B cell (primary cell): Measurements from ENCODE around the gene TIE1. TPM values are rescaled to one million over a fixed set of nuclear protein-coding genes. Genes with fewer than 3 reads are reported as not detected.

Source experiments
- ATAC-seq: fragments of 200-7000 bp; cut with Tn5 transposase; one replicate; pipeline ENCODE4 v1.10.0; 2021; ENCODE audit warnings: low read depth, mild to moderate bottlenecking, moderate number of reproducible peaks, moderate library complexity
- CTCF ChIA-PET: fragments of 350-600 bp; sonication (Branson Sonifier 250); formaldehyde crosslinking; loops from one replicate; lab custom pipeline; 2021; ENCODE audit warnings: antibody characterized with exemption, inconsistent platforms; lab: Charles Lee
- POLR2A ChIA-PET: fragments of 350-600 bp; sonication (Branson Sonifier 250); formaldehyde crosslinking; loops from one replicate; lab custom pipeline; 2021; ENCODE audit warnings: antibody characterized with exemption; lab: Charles Lee
- DNase-seq: peaks from one replicate; pipeline ENCODE4 v3.0.0; 2013
- H2AFZ ChIP-seq: 2 replicates; pipeline ENCODE4 v1.6.1; 2012; ENCODE audit warnings: mild to moderate bottlenecking, low read depth, low read length; ENCODE audit not compliant: insufficient read depth, poor library complexity, severe bottlenecking
- H3K27ac ChIP-seq, 2 donors: 1 replicate in 1 of 2; 2 replicates in 1 of 2; pipeline ENCODE4 v1.5.1; 2012 to 2013; ENCODE audit warnings: low read length in 2 of 2, mild to moderate bottlenecking in 2 of 2, moderate library complexity in 1 of 2
- H3K27me3 ChIP-seq, 4 experiments: fragments of 200-600 bp in 1 of 4; sonication (generic) in 1 of 4; replicated peaks in 1 of 4; 1 replicate in 2 of 4; 2 replicates in 2 of 4; pipeline versions ENCODE4 v1.6.1 to v1.7.0; 2013 to 2016; ENCODE audit warnings: low read length in 3 of 4, mild to moderate bottlenecking in 2 of 4, mixed read lengths in 1 of 4, moderate library complexity in 1 of 4; ENCODE audit not compliant: insufficient read depth in 4 of 4, control insufficient read depth in 3 of 4; ENCODE audit errors: control extremely low read depth in 1 of 4
- H3K36me3 ChIP-seq, 2 experiments: replicated peaks in 1 of 2; 1 replicate in 1 of 2; 2 replicates in 1 of 2; pipeline versions ENCODE4 v1.6.1 to v1.7.1; 2013; ENCODE audit warnings: low read length in 1 of 2; ENCODE audit not compliant: insufficient read depth in 2 of 2, control insufficient read depth in 1 of 2; ENCODE audit errors: control extremely low read depth in 1 of 2, extremely low read depth in 1 of 2
- H3K4me1 ChIP-seq, 2 donors: fragments of 200-600 bp in 1 of 2; sonication (generic) in 1 of 2; 1 replicate in 1 of 2; 2 replicates in 1 of 2; pipeline versions ENCODE4 v1.5.1 to v1.6.1; 2013 to 2017; ENCODE audit warnings: low read length in 2 of 2; ENCODE audit not compliant: control insufficient read depth in 2 of 2, insufficient read depth in 2 of 2
- H3K4me2 ChIP-seq: replicated peaks from 2 replicates; pipeline ENCODE3; 2012; ENCODE audit warnings: mild to moderate bottlenecking, low read depth, low read length; ENCODE audit not compliant: poor library complexity, severe bottlenecking
- H3K4me3 ChIP-seq, 5 experiments: fragments of 200-600 bp in 1 of 5; sonication (generic) in 1 of 5; 1 replicate in 3 of 5; 2 replicates in 2 of 5; pipeline versions ENCODE4 v1.5.1 to v1.7.0; 2011 to 2016; ENCODE audit warnings: low read length in 4 of 5, mild to moderate bottlenecking in 4 of 5, low read depth in 2 of 5, control low read depth in 1 of 5, moderate library complexity in 1 of 5; ENCODE audit not compliant: insufficient read depth in 1 of 5; ENCODE audit errors: control extremely low read depth in 1 of 5, extremely low read depth in 1 of 5
- H3K79me2 ChIP-seq: fragments of 200-600 bp; sonication (generic); one replicate; pipeline ENCODE4 v1.6.0; 2016; ENCODE audit warnings: low read length; ENCODE audit not compliant: control insufficient read depth, insufficient read depth
- H3K9ac ChIP-seq: fragments of 200-600 bp; sonication (generic); 2 replicates; pipeline ENCODE4 v1.6.1; 2017; ENCODE audit warnings: mild to moderate bottlenecking, low read length, moderate library complexity
- H3K9me3 ChIP-seq, 3 donors: one replicate each; pipeline versions ENCODE4 v1.6.1 to v1.7.1; 2013; ENCODE audit warnings: low read length in 2 of 3; ENCODE audit not compliant: control insufficient read depth in 2 of 3, insufficient read depth in 1 of 3; ENCODE audit errors: control extremely low read depth in 1 of 3
- H4K20me1 ChIP-seq: 2 replicates; pipeline ENCODE4 v1.6.0; 2012; ENCODE audit warnings: mild to moderate bottlenecking, low read length; ENCODE audit not compliant: insufficient read depth, control insufficient read depth, poor library complexity, severe bottlenecking
- H3K27ac Mint-ChIP-seq: one replicate; pipeline ENCODE4 v1.8.0; 2021; ENCODE audit warnings: mixed read lengths
- H3K27me3 Mint-ChIP-seq: one replicate; pipeline ENCODE4 v1.8.0; 2021; ENCODE audit warnings: mixed read lengths
- H3K4me1 Mint-ChIP-seq: one replicate; pipeline ENCODE4 v1.8.0; 2021; ENCODE audit warnings: mixed read lengths
- H3K4me3 Mint-ChIP-seq: one replicate; pipeline ENCODE4 v1.8.0; 2021; ENCODE audit warnings: mixed read lengths
- H3K9me3 Mint-ChIP-seq: one replicate; pipeline ENCODE4 v1.8.0; 2022; ENCODE audit warnings: mixed read lengths; ENCODE audit not compliant: insufficient read depth
- CTCF ChIP-seq: fragments of 200-600 bp; IDR thresholded peaks from one replicate; pipeline ENCODE4 v1.8.0; 2022; ENCODE audit warnings: antibody characterized with exemption, mild to moderate bottlenecking
- EZH2 ChIP-seq: IDR thresholded peaks from 2 replicates; pipeline ENCODE4 v1.6.1; 2012; ENCODE audit warnings: borderline replicate concordance, low read depth, mild to moderate bottlenecking, moderate library complexity, low read length; ENCODE audit not compliant: insufficient read depth, poor library complexity, severe bottlenecking
- WGBS: methylation state at CpG from one replicate; pipeline ENCODE4 v1.1.5; 2013; ENCODE audit warnings: missing lambda C conversion rate; ENCODE audit not compliant: insufficient coverage; 5-methylcytosine and 5-hydroxymethylcytosine counted together
- intact Hi-C: fragments of 100-400 bp; cut with micrococcal nuclease; formaldehyde crosslinking; loops from one replicate; pipeline ENCODE4 v1.10.0; 2022
- polyA plus RNA-seq: library from polyadenylated mRNA; depleted of rRNA; stranded (reverse); fragments of >200 nt; gene quantifications from 2 replicates; pipeline ENCODE4 v1.2.3, GENCODE V29; 2012
- total RNA-seq, 2 donors: library from RNA; stranded (reverse); fragments of 120-200 nt in 1 of 2; gene quantifications; 1 replicate in 1 of 2; 2 replicates in 1 of 2; pipeline versions ENCODE4 v1.2.3 to v1.2.4, GENCODE V29; 2013 to 2022

Gene TIE1
- total and polyA plus RNA-seq, 2 donors (not counting 1 experiment from before 2014, with no cell fraction given), result 0.10 TPM; not detected in 1

DNA sequence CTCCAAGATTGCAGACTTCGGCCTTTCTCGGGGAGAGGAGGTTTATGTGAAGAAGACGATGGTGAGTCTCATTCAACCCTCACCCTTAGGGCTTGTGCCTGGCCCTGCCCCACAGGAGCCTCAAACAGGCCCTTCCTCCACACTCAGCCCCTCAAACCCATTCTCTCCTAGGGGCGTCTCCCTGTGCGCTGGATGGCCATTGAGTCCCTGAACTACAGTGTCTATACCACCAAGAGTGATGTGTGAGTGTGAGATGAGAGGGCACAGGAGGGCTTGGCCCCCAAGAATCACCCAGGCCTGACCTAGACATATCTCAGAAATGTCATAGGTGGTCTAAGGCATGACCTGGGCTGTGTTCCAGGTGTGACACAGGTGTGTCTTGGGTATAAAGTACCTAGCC, 18.5 kb downstream of the TIE1 start:
- no peak overlapping the region for H3K27ac ChIP-seq
- no peaks in the 10 kb centered on the region for H3K4me1 ChIP-seq
- TF ChIP-seq EZH2, result no peak
- TF ChIP-seq CTCF, result no peak
- no peak overlapping the region for H3K9ac ChIP-seq
- no peaks in the 10 kb centered on the region for H3K79me2 ChIP-seq
- DNase-seq (no peak), ATAC-seq (no peak)
- H3K9me3 Mint-ChIP-seq, result no peaks in the 10 kb centered on the region
- H2AFZ ChIP-seq, result no peak overlapping the region
- H3K27me3 Mint-ChIP-seq, result no peaks in the 10 kb centered on the region
- POLR2A ChIA-PET, result no interaction called here
- no peaks in the 10 kb centered on the region for H3K4me1 Mint-ChIP-seq
- no peak overlapping the region for H3K4me2 ChIP-seq
- H3K27ac Mint-ChIP-seq, result no peak overlapping the region
- no peaks in the 10 kb centered on the region for H3K36me3 ChIP-seq
- H3K4me3 Mint-ChIP-seq, result no peak overlapping the region
- CTCF ChIA-PET, result no interaction called here
- no CpG with 5 or more reads among the region's 5 CpGs for WGBS
- no peaks in the 10 kb centered on the region for H4K20me1 ChIP-seq
- no peak overlapping the region for H3K4me3 ChIP-seq
- no peaks in the 10 kb centered on the region for H3K9me3 ChIP-seq
- intact Hi-C loops, result no loop called here
- no peaks in the 10 kb centered on the region for H3K27me3 ChIP-seq

DNA sequence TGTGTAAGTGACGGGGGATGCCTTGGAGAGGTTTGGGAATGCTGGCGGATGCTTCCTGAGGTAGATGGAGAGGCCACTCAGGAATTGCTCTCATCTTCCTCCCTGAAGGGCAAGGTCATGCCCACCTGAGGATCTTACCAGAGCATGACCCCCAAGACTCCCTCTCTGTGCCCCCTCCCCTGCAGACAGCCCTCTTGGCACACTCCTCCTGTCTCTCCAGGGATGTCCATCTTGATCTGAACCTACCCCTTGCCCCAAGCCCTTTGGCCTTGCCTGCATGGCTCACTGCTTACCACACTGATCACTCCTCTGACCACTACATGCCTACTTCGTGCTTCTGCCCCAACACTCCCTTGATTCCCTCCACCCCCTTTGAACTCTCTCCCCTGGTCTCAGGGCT, 19.0 kb downstream of the TIE1 start:
- Mint-ChIP-seq H3K4me1 (no peaks in the 10 kb centered on the region), H3K27me3 (no peaks in the 10 kb centered on the region), H3K27ac (no peak overlapping the region), H3K9me3 (peaks cover 2% of the 10 kb centered on the region), H3K4me3 (no peak overlapping the region)
- H3K9ac ChIP-seq, result no peak overlapping the region
- no peak for DNase-seq
- no peak overlapping the region for H3K4me3 ChIP-seq
- POLR2A ChIA-PET, result no interaction called here
- H3K36me3 ChIP-seq, result no peaks in the 10 kb centered on the region
- H2AFZ ChIP-seq, result no peak overlapping the region
- no peaks in the 10 kb centered on the region for H4K20me1 ChIP-seq
- no peaks in the 10 kb centered on the region for H3K27me3 ChIP-seq
- CTCF ChIA-PET, result no interaction called here
- no peak for ATAC-seq
- TF ChIP-seq EZH2 (no peak), CTCF (no peak)
- no peak overlapping the region for H3K4me2 ChIP-seq
- peaks cover 0 to 3% (median 0%) of the 10 kb centered on the region in 3 donors for H3K9me3 ChIP-seq
- intact Hi-C loops, result no loop called here
- H3K27ac ChIP-seq, result no peak overlapping the region
- 100% methylated on average over 2 of the region's 3 CpGs for WGBS
- H3K79me2 ChIP-seq, result no peaks in the 10 kb centered on the region
- no peaks in the 10 kb centered on the region for H3K4me1 ChIP-seq
